NCI-H510A (cell line): ENCODE results near the gene FANCF.
"Not testable (repeated sequence)": the region's sequence is repeated elsewhere in the genome, so short reads cannot be mapped to it uniquely, and the experiment has no call there.

Experiments
- DNase-seq: peaks from one replicate; lab custom pipeline; 2025; lab: John Stamatoyannopoulos, UW

FANCF gene

GRCh38 chr11:22625448-22626287, at the start of gene FANCF:
Gene FANCF, minus strand, starts transcription at chr11:22625823. Its CDS starts 13 bp downstream, at chr11:22625810.
- DNase-seq, result peak; percentile 86

- DNase-seq, result no peak
These were observed 49.1 kb upstream of the FANCF start for GRCh38 chr11:22674470-22675439.

GRCh38 chr11:22671751-22672150, 46.1 kb upstream of the FANCF start:
- no peak for DNase-seq

GRCh38 chr11:22670830-22671229, 45.2 kb upstream of the FANCF start:
- DNase-seq, result no peak

GRCh38 chr11:22669368-22669767, 43.7 kb upstream of the FANCF start:
- no peak for DNase-seq

- DNase-seq, result no peak
These were observed 42.6 kb upstream of the FANCF start for GRCh38 chr11:22668005-22668796.

- DNase-seq, result no peak
These were observed 41.2 kb upstream of the FANCF start for GRCh38 chr11:22666688-22667439.

- no peak for DNase-seq
These were observed 40.7 kb upstream of the FANCF start, which contains the start of gene GAS2 for GRCh38 chr11:22666325-22666687. Gene GAS2, plus strand, starts transcription at chr11:22666611. Its CDS starts 8,259 bp downstream, at chr11:22674870.

- no peak for DNase-seq
These were observed 34.2 kb upstream of the FANCF start for GRCh38 chr11:22659783-22660182.

- no peak for DNase-seq
These were observed 31.6 kb upstream of the FANCF start for GRCh38 chr11:22657101-22657694.

- DNase-seq, result no peak
These were observed 30.5 kb upstream of the FANCF start for GRCh38 chr11:22656130-22656529.

- not testable (repeated sequence) for DNase-seq
These were observed 26.7 kb upstream of the FANCF start for GRCh38 chr11:22652346-22652745.

- DNase-seq, result no peak
These were observed 15.9 kb upstream of the FANCF start for GRCh38 chr11:22641559-22641958.

GRCh38 chr11:22640862-22641261, 15.2 kb upstream of the FANCF start:
- DNase-seq, result no peak

GRCh38 chr11:22635689-22636088, 10.1 kb upstream of the FANCF start:
- DNase-seq, result no peak

GRCh38 chr11:22634897-22635629, 9.4 kb upstream of the FANCF start:
- DNase-seq, result peak; percentile 19

- no peak for DNase-seq
These were observed 7.8 kb upstream of the FANCF start for GRCh38 chr11:22633354-22633902.

GRCh38 chr11:22627421-22627820, 1.8 kb upstream of the FANCF start:
- no peak for DNase-seq

- DNase-seq, result no peak
These were observed 1.1 kb upstream of the FANCF start for GRCh38 chr11:22626573-22627239.
